HG03432 (cell line): ENCODE measurements around the gene GJC2.

Experiments
- ATAC-seq: cut with Tn5 transposase; IDR thresholded peaks from one replicate; pipeline ENCODE4 v1.9.1; 2021; ENCODE audit warnings: mild to moderate bottlenecking, moderate library complexity; ENCODE audit not compliant: unreplicated experiment

Gene GJC2

DNA sequence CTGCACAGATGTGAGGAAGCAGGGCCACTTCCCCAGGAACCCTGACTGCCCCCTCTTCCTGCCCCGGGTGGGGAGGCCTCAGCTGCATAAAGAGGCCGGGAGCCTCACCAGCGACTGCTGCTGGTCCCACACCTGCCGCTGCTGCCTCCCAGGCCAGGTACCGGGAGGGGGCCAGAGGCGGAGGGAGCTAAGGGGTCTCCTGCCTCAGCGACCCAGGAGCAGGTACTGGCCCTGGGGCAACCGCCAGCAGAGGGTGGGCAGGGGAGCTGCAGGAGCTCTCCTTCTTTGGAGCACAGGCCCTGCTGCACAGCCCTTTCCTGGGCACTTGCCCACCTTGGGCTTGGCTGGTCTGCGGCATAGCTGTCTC, 6.8 kb downstream of the GJC2 start:
- ATAC-seq = no peak

GRCh38 chr1:228156941-228157728, 7.4 kb downstream of the GJC2 start:
- ATAC-seq = no peak

- ATAC-seq = no peak
Measured at GRCh38 chr1:228157729-228158126, 8.0 kb downstream of the GJC2 start.

DNA sequence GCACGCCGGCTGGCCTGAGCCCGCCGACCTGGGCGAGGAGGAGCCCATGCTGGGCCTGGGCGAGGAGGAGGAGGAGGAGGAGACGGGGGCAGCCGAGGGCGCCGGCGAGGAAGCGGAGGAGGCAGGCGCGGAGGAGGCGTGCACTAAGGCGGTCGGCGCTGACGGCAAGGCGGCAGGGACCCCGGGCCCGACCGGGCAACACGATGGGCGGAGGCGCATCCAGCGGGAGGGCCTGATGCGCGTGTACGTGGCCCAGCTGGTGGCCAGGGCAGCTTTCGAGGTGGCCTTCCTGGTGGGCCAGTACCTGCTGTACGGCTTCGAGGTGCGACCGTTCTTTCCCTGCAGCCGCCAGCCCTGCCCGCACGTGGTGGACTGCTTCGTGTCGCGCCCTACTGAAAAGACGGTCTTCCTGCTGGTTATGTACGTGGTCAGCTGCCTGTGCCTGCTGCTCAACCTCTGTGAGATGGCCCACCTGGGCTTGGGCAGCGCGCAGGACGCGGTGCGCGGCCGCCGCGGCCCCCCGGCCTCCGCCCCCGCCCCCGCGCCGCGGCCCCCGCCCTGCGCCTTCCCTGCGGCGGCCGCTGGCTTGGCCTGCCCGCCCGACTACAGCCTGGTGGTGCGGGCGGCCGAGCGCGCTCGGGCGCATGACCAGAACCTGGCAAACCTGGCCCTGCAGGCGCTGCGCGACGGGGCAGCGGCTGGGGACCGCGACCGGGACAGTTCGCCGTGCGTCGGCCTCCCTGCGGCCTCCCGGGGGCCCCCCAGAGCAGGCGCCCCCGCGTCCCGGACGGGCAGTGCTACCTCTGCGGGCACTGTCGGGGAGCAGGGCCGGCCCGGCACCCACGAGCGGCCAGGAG, 8.6 kb downstream of the GJC2 start:
- ATAC-seq = no peak

DNA sequence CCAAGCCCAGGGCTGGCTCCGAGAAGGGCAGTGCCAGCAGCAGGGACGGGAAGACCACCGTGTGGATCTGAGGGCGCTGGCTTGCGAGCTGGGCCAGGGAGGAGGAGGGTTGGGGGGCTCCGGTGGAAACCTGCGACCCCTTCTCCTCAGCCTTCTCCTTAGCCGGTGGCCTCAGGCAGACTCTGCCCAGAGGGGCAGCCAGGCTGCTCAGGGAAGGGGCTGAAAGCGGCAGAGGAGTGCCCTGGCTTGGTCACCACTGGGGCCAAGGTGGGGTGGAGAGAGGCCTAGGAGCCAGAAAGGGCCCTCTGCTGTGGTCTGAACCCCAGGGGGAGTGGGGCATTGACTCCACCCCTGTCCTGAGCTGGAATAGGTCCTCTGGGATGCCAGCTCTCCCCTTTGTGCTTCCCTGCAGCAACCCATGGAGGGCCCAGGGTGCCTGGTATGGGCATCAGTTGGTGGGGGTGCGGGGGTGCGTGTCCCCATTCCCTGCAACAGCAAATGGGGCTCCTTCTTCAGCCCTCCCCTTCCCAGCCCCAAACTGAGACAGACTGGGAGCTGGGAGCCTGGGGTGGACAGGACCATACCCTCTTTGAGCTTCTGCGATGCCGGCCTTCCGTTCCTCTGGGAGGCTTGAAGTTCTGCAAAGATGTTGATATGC, 9.4 kb downstream of the GJC2 start:
- no peak for ATAC-seq

- ATAC-seq = no peak
Measured at GRCh38 chr1:228160201-228160761, 10.6 kb downstream of the GJC2 start.

DNA sequence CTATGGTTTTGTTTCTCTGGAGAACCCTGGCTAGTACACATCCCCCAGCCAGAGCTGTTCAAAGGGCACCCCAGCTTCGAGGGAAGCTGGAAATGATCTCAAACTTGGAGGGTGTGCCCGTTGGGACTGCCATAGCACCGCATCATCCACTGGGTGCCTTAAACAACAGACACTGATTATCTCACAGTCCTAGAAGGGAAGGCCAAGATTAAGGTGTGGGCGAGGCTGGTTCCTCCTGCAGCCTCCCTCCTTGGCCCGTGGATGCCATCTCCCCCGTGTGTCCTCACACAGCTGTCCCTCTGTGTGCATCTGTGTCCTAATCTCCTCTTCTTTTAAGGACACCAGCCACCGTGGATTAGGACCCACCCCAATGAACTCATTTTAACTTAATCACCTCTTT, 11.6 kb downstream of the GJC2 start:
- ATAC-seq = no peak

DNA sequence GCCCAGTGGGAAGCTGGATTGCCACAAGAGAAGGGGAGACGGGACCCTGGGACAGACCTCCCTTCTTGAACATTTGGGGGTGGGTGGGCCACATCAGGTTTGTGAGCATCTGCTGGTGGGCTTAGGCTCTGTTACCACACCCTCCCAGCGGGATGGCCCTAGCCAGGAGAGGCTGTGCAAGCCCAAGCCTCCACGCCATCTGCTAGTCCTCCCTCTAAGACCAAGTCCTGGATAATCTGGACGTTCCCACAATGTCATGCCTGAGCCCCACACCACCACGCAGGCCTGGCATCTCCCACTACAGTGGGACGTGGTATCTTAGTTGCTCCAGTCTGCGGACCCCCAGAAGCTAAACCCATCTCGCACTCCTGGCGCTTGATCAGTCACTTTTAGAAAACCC, 12.1 kb downstream of the GJC2 start:
- ATAC-seq = no peak

- no peak for ATAC-seq
Measured at GRCh38 chr1:228162286-228163006, 12.7 kb downstream of the GJC2 start.

DNA sequence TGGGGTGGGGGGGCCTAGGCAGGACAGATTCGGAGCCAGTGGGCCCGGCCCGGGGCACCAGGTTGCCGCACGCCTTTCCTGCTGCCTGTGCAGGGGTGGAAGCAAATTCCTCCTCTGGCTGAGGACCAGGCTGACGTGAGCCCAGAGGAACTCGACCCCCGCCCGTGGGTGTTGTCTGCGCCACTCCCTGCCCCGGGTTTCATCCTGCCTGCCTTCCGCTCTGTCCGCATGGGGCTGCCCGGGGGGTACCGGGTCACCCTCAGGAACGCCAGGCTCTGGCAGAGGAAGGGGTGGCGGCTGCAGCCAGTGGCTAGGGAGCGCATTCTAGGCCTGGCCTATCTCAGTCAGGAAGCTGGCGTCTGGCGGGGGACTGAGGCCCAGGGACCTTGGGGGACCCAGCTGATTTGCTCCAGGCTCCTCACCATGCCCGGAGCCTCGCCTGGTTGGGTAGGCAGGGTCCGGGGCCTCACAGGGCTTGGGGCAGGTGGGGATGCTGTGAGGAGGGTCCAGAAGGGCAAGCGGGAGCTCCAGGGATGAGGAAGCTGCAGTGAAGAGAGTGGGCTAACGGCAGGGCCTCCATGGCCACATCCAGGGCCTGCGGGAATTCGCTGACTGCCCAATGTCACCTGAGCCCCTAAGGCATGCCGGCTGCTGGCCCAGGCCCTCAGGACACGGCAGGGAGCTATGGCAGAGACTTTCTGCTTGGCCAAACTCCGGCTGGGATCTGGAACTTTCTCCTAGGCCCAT, 13.4 kb downstream of the GJC2 start:
- no peak for ATAC-seq

- ATAC-seq = no peak
Measured at GRCh38 chr1:228163776-228164519, 14.2 kb downstream of the GJC2 start.

DNA sequence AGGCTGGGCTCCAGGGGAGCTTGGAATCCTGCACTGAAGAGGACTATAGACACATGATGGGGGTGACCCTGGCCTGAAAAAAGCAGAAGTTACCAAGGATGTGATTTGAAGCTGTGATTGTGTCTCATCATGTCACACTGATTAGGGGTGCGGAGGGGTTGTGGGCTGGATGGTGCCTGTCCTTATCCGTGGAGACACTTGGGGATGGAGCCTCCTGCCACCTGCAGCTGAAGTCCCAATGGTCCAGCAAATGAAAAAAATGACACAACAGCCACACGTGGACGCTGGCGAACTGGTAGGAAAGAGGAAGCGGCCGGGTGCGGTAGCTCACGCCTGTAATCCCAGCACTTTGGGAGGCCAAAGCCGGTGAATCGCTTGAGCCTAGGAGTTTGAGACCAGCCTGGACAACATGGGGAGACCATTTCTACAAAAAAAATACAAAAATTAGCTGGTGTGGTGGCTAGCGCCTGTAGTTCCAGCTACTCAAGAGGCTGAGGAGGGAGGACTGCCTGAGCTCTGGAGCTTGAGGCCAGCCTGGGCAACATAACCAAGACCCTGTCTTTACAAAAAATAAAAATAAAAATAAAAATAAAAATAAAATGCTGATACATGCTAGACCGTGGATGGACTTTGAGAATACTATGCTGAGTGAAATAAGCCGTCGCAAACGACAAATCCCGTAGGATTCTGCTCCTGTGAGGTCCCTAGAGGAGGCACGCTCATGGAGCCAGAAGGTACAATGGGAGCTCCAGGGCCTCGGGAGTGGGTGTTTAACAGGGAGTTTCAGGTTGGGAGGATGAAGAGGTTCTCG, 15.0 kb downstream of the GJC2 start:
- ATAC-seq = no peak

DNA sequence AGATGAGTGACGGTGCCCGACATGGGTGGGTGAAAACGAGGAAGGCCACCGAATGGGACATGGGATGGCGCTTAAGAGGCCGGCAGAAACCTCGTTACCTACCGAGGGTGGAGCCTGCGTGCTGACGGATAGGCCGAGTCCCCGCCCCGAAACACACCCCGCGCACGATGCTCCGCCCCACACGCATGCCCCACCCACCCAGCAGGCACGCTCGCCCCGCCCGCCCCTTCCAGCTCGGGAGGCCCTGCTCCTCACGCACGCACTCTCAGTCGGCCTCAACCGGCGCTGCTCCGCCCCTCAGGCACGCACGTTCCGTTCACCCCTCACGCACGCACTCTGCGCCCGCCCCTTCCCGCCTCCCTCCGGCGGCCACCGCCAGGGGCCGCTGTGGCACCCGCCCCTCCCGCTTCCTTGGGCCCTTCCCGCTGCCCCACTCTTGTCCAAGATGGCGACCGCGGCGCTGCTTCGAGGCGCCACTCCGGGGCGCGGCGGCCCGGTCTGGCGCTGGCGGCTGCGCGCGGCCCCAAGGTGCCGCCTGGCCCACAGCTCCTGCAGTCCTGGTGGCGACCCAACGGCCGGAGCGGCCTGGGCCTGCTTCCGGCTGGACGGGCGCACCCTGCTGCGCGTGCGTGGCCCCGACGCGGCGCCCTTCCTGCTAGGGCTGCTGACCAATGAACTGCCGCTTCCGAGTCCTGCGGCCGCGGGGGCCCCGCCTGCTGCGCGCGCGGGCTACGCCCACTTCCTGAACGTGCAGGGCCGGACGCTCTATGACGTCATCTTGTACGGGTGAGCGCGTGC, 15.8 kb downstream of the GJC2 start, which contains the start of gene IBA57:
Gene IBA57 (plus strand): TSS at position 433 of the 798 bp plus-strand sequence. CDS start 13 bp downstream, at position 446.
- ATAC-seq = peak; percentile 82

GRCh38 chr1:228166170-228166936, 16.6 kb downstream of the GJC2 start:
- ATAC-seq = peak; percentile 25

DNA sequence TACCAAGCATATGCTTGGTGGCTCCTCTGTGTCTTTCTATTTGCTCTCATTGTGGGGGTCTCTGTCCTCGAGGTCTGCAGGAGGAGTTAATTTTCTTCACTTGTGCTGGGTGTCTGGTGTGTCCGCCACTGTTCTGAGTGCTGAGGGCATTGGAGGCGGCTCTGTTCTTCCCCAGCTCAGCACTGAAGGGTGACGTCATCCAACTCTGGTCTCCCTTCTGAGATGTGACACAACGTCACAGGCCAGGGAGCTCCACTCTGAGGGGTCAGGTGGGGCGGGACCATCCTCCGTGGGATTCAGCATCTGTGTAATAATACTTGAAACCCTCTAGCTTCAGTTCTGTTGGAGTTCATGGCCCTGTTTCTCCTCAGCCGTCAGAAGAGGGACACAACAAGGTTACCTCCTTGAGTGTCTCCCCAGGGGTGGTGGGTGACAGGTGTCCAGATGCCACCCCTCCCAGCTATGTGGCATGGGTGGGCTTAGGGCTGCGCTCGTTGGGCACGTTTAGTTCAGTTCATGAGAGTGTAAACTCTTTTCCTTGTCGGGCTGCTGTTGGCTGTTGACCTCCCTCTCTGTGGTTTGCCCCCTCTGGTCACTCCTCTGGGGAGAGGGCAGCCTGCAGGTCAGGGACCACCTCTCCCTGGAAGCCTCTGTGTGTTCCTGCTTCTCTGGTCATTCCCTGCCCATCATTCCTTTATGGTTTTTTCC, 19.0 kb downstream of the GJC2 start:
- no peak for ATAC-seq

GRCh38 chr1:228169345-228169744, 19.6 kb downstream of the GJC2 start:
- no peak for ATAC-seq
